ENCODE measurements around the gene ADARB2.
"Not testable (repeated sequence)": the region's sequence is repeated elsewhere in the genome, so short reads cannot be mapped to it uniquely, and the experiment has no call there.

The ADARB2 gene

GRCh38 chr10:1414893-1415292 lies 322.4 kb downstream of the ADARB2 start:
- no peak for DNase-seq

- DNase-seq: not testable (repeated sequence)
Measured at GRCh38 chr10:1414346-1414745, 323.0 kb downstream of the ADARB2 start.

GRCh38 chr10:1413823-1414222 lies 323.5 kb downstream of the ADARB2 start:
- DNase-seq: no peak

- no peak for DNase-seq
Measured at GRCh38 chr10:1413256-1413655, 324.1 kb downstream of the ADARB2 start.

- DNase-seq: no peak
Measured at GRCh38 chr10:1412531-1413189, 324.7 kb downstream of the ADARB2 start.

- DNase-seq: no peak
Measured at GRCh38 chr10:1411956-1412355, 325.4 kb downstream of the ADARB2 start.

- no peak for DNase-seq
Measured at GRCh38 chr10:1411451-1411850, 325.9 kb downstream of the ADARB2 start.

GRCh38 chr10:1410469-1411395 lies 326.6 kb downstream of the ADARB2 start:
- DNase-seq: no peak

GRCh38 chr10:1410032-1410431 lies 327.3 kb downstream of the ADARB2 start:
- no peak for DNase-seq

- no peak for DNase-seq
Measured at GRCh38 chr10:1409392-1409791, 327.9 kb downstream of the ADARB2 start.

- DNase-seq: no peak
Measured at GRCh38 chr10:1408651-1409367, 328.5 kb downstream of the ADARB2 start.

- no peak for DNase-seq
Measured at GRCh38 chr10:1406967-1407945, 330.1 kb downstream of the ADARB2 start.

- no peak for DNase-seq
Measured at GRCh38 chr10:1406132-1406966, 331.0 kb downstream of the ADARB2 start.

GRCh38 chr10:1404323-1405260 lies 332.7 kb downstream of the ADARB2 start:
- no peak for DNase-seq

- DNase-seq: no peak
Measured at GRCh38 chr10:1403508-1404322, 333.6 kb downstream of the ADARB2 start.

GRCh38 chr10:1402816-1403507 lies 334.4 kb downstream of the ADARB2 start:
- DNase-seq: no peak

- no peak for DNase-seq
Measured at GRCh38 chr10:1402016-1402770, 335.1 kb downstream of the ADARB2 start.

Measured in NCI-H2029 treated with DMSO at 0.1 percent for 48 hours (cell line).